ENCODE results near the gene SPON1. TPM values are rescaled to one million over a fixed set of nuclear protein-coding genes. Genes with fewer than 3 reads are reported as not detected.

Gene SPON1
- not detected in 2 replicates for total RNA-seq

DNA sequence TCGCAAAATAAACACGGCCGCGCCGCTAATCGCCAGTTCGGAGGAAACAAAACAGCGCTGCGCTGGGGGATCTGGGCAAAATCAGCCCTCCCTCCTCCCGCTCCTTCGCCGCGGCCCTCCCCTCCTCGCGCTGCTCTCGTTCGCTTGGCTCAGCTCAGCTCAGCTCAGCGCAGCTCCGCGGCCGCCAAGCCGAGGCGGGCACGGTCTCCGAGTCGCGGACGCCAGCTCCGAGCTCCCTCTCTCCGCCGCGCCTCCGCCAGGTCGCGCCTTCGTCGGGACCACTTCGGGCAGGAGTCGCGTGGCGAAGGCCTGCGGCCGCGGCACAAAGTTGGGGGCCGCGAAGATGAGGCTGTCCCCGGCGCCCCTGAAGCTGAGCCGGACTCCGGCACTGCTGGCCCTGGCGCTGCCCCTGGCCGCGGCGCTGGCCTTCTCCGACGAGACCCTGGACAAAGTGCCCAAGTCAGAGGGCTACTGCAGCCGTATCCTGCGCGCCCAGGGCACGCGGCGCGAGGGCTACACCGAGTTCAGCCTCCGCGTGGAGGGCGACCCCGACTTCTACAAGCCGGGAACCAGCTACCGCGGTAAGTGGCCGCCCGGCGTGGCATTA, at the start of gene SPON1:
TSS of gene SPON1 (plus strand) at position 162 of the 607 bp plus-strand sequence. CDS start at position 344, 182 bp downstream.

